ENCODE measurements around the gene WDR90. TPM values are rescaled to one million over a fixed set of nuclear protein-coding genes. Genes with fewer than 3 reads are reported as not detected.
"Not testable (repeated sequence)": the region's sequence is repeated elsewhere in the genome, so short reads cannot be mapped to it uniquely, and the experiment has no call there.

Gene WDR90
- total RNA-seq, 1 donor from 2014 or later = 102 TPM

- no peak overlapping the region for H3K4me3 Mint-ChIP-seq
- H3K9me3 Mint-ChIP-seq = no peaks in the 10 kb centered on the region
- DNase-seq (ENCODE audit: extremely low spot score, unreplicated experiment) = no peak
- peaks cover 6% of the 10 kb centered on the region for H3K4me1 Mint-ChIP-seq (ENCODE audit: unreplicated experiment)
- H3K27ac Mint-ChIP-seq = no peak overlapping the region
- TF ChIP-seq, protein P1, sequence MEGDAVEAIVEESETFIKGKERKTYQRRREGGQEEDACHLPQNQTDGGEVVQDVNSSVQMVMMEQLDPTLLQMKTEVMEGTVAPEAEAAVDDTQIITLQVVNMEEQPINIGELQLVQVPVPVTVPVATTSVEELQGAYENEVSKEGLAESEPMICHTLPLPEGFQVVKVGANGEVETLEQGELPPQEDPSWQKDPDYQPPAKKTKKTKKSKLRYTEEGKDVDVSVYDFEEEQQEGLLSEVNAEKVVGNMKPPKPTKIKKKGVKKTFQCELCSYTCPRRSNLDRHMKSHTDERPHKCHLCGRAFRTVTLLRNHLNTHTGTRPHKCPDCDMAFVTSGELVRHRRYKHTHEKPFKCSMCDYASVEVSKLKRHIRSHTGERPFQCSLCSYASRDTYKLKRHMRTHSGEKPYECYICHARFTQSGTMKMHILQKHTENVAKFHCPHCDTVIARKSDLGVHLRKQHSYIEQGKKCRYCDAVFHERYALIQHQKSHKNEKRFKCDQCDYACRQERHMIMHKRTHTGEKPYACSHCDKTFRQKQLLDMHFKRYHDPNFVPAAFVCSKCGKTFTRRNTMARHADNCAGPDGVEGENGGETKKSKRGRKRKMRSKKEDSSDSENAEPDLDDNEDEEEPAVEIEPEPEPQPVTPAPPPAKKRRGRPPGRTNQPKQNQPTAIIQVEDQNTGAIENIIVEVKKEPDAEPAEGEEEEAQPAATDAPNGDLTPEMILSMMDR (conservative IDR thresholded peaks at IDR 0.05) = no peak
- peaks cover 2% of the 10 kb centered on the region for H3K36me3 Mint-ChIP-seq
- peaks cover 7% of the 10 kb centered on the region for H3K27me3 Mint-ChIP-seq
Observed at GRCh38 chr16:687499-687898, 38.3 kb downstream of the WDR90 start.

GRCh38 chr16:689175-689897 lies 40.2 kb downstream of the WDR90 start:
- TF ChIP-seq, protein P1 (conservative IDR thresholded peaks at IDR 0.05) = no peak
- no peak for DNase-seq (ENCODE audit: extremely low spot score, unreplicated experiment)
- peaks cover 21% of the 10 kb centered on the region for H3K27me3 Mint-ChIP-seq
- H3K4me3 Mint-ChIP-seq = peak overlapping the region; percentile 91
- peaks cover 4% of the 10 kb centered on the region for H3K4me1 Mint-ChIP-seq (ENCODE audit: unreplicated experiment)
- H3K36me3 Mint-ChIP-seq = no peaks in the 10 kb centered on the region
- no peaks in the 10 kb centered on the region for H3K9me3 Mint-ChIP-seq
- no peak overlapping the region for H3K27ac Mint-ChIP-seq

DNA sequence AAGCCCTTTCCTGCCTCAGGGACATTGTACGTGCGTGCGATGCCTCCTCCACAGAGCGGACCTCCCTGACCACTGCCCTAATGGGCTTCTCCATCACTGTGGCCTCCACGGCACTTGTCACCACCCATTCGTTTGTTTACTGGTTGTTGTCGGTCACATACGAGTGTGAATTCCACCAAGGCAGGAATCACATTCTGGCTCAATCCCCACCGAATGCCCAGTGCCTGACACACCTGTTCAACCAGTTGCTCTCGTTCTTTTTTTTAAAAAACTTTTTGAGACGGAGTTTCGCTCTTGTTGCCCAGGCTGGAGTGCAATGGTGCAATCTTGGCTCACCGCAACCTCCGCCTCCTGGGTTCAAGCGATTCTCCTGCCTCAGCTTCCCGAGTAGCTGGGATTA lies 42.1 kb downstream of the WDR90 start:
- H3K27me3 Mint-ChIP-seq = peaks cover 33% of the 10 kb centered on the region
- not testable (repeated sequence) for H3K36me3 Mint-ChIP-seq; DNase-seq (ENCODE audit: extremely low spot score, unreplicated experiment); H3K4me1 Mint-ChIP-seq (ENCODE audit: unreplicated experiment); H3K9me3 Mint-ChIP-seq
- H3K4me3 Mint-ChIP-seq = peak overlapping the region; percentile 91
- H3K27ac Mint-ChIP-seq = peak overlapping the region; percentile 91

- TF ChIP-seq, protein P1 (conservative IDR thresholded peaks at IDR 0.05) = no peak
- Mint-ChIP-seq H3K27me3 (peaks cover 45% of the 10 kb centered on the region), H3K4me3 (peak overlapping the region; percentile 69), H3K9me3 (no peaks in the 10 kb centered on the region), H3K27ac (no peak overlapping the region), H3K4me1 (ENCODE audit: unreplicated experiment) (peaks cover 4% of the 10 kb centered on the region), H3K36me3 (no peaks in the 10 kb centered on the region)
- DNase-seq (ENCODE audit: extremely low spot score, unreplicated experiment) = no peak
Observed at GRCh38 chr16:692356-693108, 43.4 kb downstream of the WDR90 start.

- no peak for DNase-seq (ENCODE audit: extremely low spot score, unreplicated experiment)
- Mint-ChIP-seq H3K27me3 (peaks cover 50% of the 10 kb centered on the region), H3K4me1 (ENCODE audit: unreplicated experiment) (peaks cover 4% of the 10 kb centered on the region), H3K4me3 (no peak overlapping the region), H3K9me3 (no peaks in the 10 kb centered on the region), H3K36me3 (no peaks in the 10 kb centered on the region), H3K27ac (no peak overlapping the region)
- TF ChIP-seq, protein P1 (conservative IDR thresholded peaks at IDR 0.05) = no peak
Observed at GRCh38 chr16:693364-693763, 44.2 kb downstream of the WDR90 start.

DNA sequence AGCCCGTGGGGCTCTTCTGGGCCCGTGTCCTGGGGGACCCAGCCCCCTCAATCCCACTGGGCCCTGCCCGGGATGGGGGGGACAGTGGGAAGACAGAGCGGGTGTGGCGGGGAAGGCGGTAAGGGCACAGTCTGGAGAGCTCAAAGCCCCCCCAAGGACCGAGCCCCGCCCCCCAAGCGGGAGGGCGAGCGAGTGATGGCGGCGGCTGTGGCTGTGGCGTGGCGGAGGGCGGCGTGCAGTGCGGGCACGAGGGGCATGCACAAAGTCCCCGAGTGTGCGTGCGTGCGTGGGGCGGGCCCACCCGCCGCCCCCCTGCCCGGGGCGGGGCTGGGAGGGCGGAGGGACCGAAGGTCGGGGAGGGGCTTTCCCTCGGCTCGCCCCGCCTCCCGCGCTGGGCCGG lies 44.6 kb downstream of the WDR90 start:
- TF ChIP-seq, protein P1 (conservative IDR thresholded peaks at IDR 0.05) = no peak
- Mint-ChIP-seq H3K4me3 (no peak overlapping the region), H3K9me3 (no peaks in the 10 kb centered on the region), H3K4me1 (ENCODE audit: unreplicated experiment) (peaks cover 3% of the 10 kb centered on the region), H3K27me3 (peaks cover 52% of the 10 kb centered on the region), H3K36me3 (no peaks in the 10 kb centered on the region), H3K27ac (no peak overlapping the region)
- no peak for DNase-seq (ENCODE audit: extremely low spot score, unreplicated experiment)
